Prostate gland (tissue), 2 donors: ENCODE measurements around the gene HOXA5. TPM values are rescaled to one million over a fixed set of nuclear protein-coding genes. Genes with fewer than 3 reads are reported as not detected.
A peak's percentile ranks its signal among the peaks of the same experiment; 100 is the strongest.

Experiments used
- DNase-seq: peaks from one replicate; pipeline ENCODE4 v3.0.0-alpha.2; 2019; ENCODE audit warnings: low spot score
- H3K27ac ChIP-seq, 2 donors: fragments of 200-600 bp; sonication (generic); 2 replicates each; pipeline ENCODE4 v1.5.1; 2017 to 2019
- H3K27me3 ChIP-seq: fragments of 200-600 bp; sonication (generic); replicated peaks from 2 replicates; pipeline ENCODE4 v1.5.1; 2019; ENCODE audit not compliant: insufficient read depth
- H3K36me3 ChIP-seq, 2 donors: fragments of 200-600 bp; sonication (generic); 1 replicate in 1 of 2; 2 replicates in 1 of 2; pipeline versions ENCODE4 v1.5.1 to v1.8.1; 2017 to 2019
- H3K4me1 ChIP-seq: fragments of 200-600 bp; sonication (generic); replicated peaks from 2 replicates; pipeline ENCODE4 v1.5.1; 2019
- H3K4me3 ChIP-seq, 2 donors: fragments of 200-600 bp; sonication (generic); 2 replicates each; pipeline ENCODE4 v1.5.1; 2017 to 2019
- H3K9me3 ChIP-seq: fragments of 200-600 bp; sonication (generic); 2 replicates; pipeline ENCODE4 v1.5.1; 2017
- POLR2A ChIP-seq: fragments of 450-650 bp; IDR thresholded peaks from one replicate; pipeline ENCODE4 v1.6.1; 2016; ENCODE audit warnings: antibody characterized with exemption, mild to moderate bottlenecking
- POLR2AphosphoS5 ChIP-seq: sonication (generic); formaldehyde crosslinking; IDR thresholded peaks from one replicate; pipeline ENCODE4 v1.6.1; 2017; ENCODE audit warnings: antibody characterized with exemption
- WGBS: methylation state at CpG from one replicate; pipeline ENCODE4 v1.1.5; 2018; 5-methylcytosine and 5-hydroxymethylcytosine counted together
- intact Hi-C: fragments of 100-400 bp; cut with DNase I; formaldehyde crosslinking; loops from one replicate; pipeline ENCODE4 v1.14.2; 2022
- total RNA-seq, 2 donors: library from RNA; depleted of rRNA; stranded (reverse); fragments of >200 nt; gene quantifications; one replicate each; pipeline ENCODE4 v1.1.0, GENCODE V29; 2016
- TF ChIP-seq, protein P1 (sequence below), 4 experiments: fragments of 200-600 bp in 2 of 4; fragments of 450-650 bp in 2 of 4; sonication (generic) in 2 of 4; IDR thresholded peaks; 1 replicate in 3 of 4; 2 replicates in 1 of 4; pipeline ENCODE4 v1.5.1; 2016 to 2019; ENCODE audit warnings: antibody characterized with exemption in 4 of 4, mild to moderate bottlenecking in 2 of 4, moderate library complexity in 2 of 4

HOXA5 gene
- total RNA-seq, 2 donors from 2014 or later: 3.7 to 12.9 TPM

DNA sequence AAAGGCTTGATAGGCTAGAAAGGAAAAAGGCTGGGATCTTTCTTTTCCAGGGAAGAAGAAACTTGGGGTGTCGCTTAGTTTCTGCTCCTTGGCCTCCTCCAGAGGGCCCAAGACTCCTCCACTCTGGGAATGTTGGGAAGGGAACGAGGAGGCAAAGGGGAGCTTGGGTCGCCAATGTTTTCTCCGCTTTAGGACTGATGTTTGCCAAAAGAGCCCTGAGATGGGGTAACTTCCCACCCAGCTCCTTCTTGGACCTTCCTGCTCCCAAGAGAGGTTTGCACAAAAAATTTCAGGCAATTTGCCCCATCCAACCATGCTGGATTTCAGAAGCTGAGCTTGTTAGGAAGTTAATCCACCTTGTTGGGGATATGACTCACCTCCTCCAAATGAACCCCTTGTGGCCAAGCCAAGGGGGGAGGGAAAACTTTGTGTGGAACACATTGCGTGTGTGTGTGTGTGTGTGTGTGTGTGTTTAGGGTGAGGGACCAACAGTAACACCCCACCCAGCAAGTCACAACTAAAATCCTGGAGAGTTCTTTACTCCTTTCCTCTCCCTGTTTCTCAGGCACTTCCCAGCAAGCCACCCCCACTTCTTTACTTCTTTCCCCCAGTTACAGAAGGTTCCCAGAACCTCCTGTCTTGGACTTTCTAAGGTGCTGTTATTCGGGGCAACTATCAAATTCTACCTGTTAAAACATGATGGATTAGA lies 32.3 kb downstream of the HOXA5 start:
- Histone ChIP-seq H3K9me3 (no peaks in the 10 kb centered on the region), H3K4me1 (peaks cover 3% of the 10 kb centered on the region), H3K36me3 (no peaks in the 10 kb centered on the region), H3K4me3 (peak overlapping the region; percentile 15 to 16), H3K27ac (peak overlapping the region; percentile 54 to 64), H3K27me3 (no peaks in the 10 kb centered on the region)
- intact Hi-C loops: no loop called here
- DNase-seq: no peak
- TF ChIP-seq POLR2A: no peak
- no peak for TF ChIP-seq POLR2AphosphoS5
- TF ChIP-seq, protein P1, sequence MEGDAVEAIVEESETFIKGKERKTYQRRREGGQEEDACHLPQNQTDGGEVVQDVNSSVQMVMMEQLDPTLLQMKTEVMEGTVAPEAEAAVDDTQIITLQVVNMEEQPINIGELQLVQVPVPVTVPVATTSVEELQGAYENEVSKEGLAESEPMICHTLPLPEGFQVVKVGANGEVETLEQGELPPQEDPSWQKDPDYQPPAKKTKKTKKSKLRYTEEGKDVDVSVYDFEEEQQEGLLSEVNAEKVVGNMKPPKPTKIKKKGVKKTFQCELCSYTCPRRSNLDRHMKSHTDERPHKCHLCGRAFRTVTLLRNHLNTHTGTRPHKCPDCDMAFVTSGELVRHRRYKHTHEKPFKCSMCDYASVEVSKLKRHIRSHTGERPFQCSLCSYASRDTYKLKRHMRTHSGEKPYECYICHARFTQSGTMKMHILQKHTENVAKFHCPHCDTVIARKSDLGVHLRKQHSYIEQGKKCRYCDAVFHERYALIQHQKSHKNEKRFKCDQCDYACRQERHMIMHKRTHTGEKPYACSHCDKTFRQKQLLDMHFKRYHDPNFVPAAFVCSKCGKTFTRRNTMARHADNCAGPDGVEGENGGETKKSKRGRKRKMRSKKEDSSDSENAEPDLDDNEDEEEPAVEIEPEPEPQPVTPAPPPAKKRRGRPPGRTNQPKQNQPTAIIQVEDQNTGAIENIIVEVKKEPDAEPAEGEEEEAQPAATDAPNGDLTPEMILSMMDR (IDR thresholded peaks at IDR 0.05): peak in 1 of 4 experiments; percentile 12
- WGBS: 38% methylated on average over 6 of the region's 6 CpGs

DNA sequence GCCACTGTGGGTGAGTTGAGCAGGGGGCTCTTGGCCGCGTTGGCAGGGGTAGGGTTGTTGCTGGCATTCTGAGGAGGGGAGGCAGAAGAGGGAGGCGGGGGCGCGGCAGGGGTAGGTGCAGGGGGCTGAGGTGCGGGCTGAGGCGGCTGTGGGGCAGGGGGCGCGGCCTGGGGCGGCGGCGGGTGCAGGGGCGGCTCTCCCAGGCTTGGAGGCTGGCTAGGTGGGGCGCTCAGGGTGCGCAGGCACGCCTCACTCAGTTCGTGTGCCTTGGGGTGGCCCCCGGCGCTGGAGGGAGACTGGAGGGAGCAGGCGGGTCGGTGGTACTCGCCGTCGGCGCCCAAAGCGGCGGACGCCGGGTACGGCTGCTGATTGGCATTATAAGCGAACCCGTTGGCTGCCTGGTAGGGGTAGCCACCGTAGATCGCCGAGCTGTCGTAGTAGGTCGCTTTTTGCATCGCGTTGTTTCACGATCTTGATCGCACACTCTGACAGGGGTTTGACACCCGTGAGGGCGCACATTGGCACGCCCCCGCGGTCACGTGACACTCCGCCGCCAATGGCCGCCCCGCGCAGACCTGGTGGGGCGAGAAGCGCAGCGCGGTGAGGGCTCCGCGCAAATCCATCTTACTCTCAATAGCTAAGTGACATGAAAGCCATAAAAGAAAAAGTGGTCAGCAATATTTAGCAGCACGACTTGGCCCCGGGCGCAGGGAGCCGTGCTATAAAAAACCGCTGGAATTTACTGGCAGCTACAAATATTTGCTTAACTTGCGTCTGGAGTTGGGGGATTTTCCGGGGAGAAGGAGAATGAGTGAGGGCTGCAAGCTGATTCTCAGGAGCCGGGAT lies 33.1 kb downstream of the HOXA5 start:
- Histone ChIP-seq H3K9me3 (no peaks in the 10 kb centered on the region), H3K27ac (peak overlapping the region; percentile 54 to 64), H3K4me1 (peaks cover 3% of the 10 kb centered on the region), H3K4me3 (peak overlapping the region; percentile 15 to 16), H3K27me3 (no peaks in the 10 kb centered on the region), H3K36me3 (no peaks in the 10 kb centered on the region)
- no peak for TF ChIP-seq POLR2A
- peak; percentile 65 for TF ChIP-seq POLR2AphosphoS5
- intact Hi-C loops: no loop called here
- 30% methylated on average over 66 of the region's 66 CpGs for WGBS
- peak; percentile 63 for DNase-seq

DNA sequence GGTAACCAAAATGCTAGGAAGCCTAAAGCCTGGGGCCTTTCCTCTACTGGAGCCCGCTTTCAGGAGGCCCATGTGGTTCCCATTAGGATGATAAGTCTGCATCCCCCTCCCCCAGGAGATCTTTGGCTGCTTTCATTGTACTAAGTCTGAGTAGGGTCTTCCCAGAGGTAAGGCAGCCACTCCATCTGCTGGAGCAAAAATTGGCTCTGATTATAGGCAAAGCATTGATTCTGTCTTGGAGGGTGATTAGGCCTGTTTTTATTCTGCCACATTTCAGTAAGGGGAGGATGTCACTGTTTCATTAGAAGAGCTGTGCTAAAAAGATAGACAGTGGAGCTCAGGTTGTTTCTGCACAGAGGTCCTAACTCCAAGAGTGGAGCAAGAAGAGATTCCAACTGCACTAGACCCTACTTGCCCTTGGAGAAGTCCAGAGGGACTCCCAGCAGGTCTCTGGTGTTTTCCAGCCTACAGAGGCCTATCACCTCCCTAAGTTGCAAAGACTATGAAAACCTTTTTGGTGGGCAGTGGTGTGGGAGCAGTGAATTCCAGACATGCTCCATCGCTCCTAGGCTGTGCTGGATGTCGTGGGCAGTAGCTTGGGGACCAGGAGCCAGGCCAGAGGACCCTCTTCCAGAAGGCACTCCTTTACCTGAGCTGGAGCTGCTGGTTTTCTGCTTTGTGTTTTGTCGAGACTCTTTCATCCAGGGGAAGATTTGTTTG lies 33.9 kb downstream of the HOXA5 start:
- intact Hi-C loops: no loop called here
- Histone ChIP-seq H3K4me1 (peaks cover 3% of the 10 kb centered on the region), H3K36me3 (no peaks in the 10 kb centered on the region), H3K27me3 (no peaks in the 10 kb centered on the region), H3K9me3 (no peaks in the 10 kb centered on the region), H3K27ac (no peak overlapping the region), H3K4me3 (no peak overlapping the region)
- WGBS: 84% methylated on average over 4 of the region's 4 CpGs
- TF ChIP-seq, protein P1 (IDR thresholded peaks at IDR 0.05): no peak
- TF ChIP-seq POLR2AphosphoS5: no peak
- no peak for TF ChIP-seq POLR2A
- DNase-seq: no peak

DNA sequence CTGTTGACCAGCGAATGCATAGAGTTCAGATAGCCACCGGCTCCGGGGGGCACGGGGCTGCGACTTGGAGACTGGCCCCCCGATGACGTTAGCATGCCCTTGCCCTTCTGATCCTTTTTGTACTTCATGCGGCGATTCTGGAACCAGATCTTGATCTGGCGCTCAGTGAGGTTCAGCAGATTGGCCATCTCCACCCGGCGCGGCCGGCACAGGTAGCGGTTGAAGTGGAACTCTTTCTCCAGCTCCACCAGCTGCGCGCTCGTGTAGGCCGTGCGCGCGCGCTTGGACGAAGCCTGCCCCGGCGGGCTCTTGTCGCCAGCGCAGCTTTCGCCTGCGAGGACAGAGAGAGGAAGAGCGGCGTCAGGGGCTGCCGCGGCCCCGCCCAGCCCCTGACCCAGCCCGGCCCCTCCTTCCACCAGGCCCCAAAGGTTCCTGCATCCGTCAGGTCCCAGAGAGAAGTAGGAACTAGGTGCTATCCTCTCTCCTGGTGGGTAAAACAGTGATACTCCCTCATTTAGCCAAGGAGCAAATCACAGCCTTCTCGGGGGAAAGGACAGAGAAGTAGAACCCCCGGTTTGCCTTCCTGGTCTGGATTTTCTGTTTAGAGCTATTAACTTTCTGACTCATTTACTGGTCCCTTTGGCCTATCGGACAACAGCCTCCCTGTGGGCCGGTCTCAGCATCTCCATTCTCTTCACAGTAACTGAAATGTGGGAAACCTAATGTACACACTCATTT lies 34.9 kb downstream of the HOXA5 start:
- Histone ChIP-seq H3K27me3 (no peaks in the 10 kb centered on the region), H3K36me3 (no peaks in the 10 kb centered on the region), H3K9me3 (no peaks in the 10 kb centered on the region), H3K4me3 (no peak overlapping the region), H3K27ac (no peak overlapping the region), H3K4me1 (peaks cover 3% of the 10 kb centered on the region)
- no peak for DNase-seq
- TF ChIP-seq, protein P1 (IDR thresholded peaks at IDR 0.05): no peak
- TF ChIP-seq POLR2AphosphoS5 (no peak), POLR2A (no peak)
- intact Hi-C loops: no loop called here
- 67% methylated on average over 41 of the region's 41 CpGs for WGBS
